Stomach (tissue), 4 donors: Measurements from ENCODE around the gene FOXM1.

ENCODE experiments used
- CTCF ChIP-seq, 7 experiments: fragments of 450-650 bp in 4 of 7; fragments of 200-600 bp in 3 of 7; sonication (generic) in 3 of 7; IDR thresholded peaks; one replicate each; pipeline ENCODE4 v1.5.1; 2016 to 2019; ENCODE audit warnings: antibody characterized with exemption in 7 of 7, control low read depth in 2 of 7, mild to moderate bottlenecking in 1 of 7
- EP300 ChIP-seq: sonication (generic); formaldehyde crosslinking; IDR thresholded peaks from one replicate; pipeline ENCODE4 v1.6.1; 2017; ENCODE audit warnings: antibody characterized with exemption
- POLR2A ChIP-seq, 4 donors: fragments of 450-650 bp; IDR thresholded peaks; one replicate each; pipeline ENCODE4 v1.6.1; 2016; ENCODE audit warnings: antibody characterized with exemption in 4 of 4, control low read depth in 2 of 4, mild to moderate bottlenecking in 1 of 4, moderate library complexity in 1 of 4
- POLR2AphosphoS5 ChIP-seq, 3 donors: sonication (generic); formaldehyde crosslinking; IDR thresholded peaks; one replicate each; pipeline ENCODE4 v1.6.1; 2016; ENCODE audit warnings: antibody characterized with exemption in 3 of 3

- no peak for TF ChIP-seq CTCF (IDR thresholded peaks at IDR 0.05)
- no peak for TF ChIP-seq POLR2AphosphoS5 (IDR thresholded peaks at IDR 0.05)
- no peak for TF ChIP-seq POLR2A (IDR thresholded peaks at IDR 0.05)
- TF ChIP-seq EP300 = no peak
Measured at GRCh38 chr12:2844786-2845185, 32.2 kb downstream of the FOXM1 start.
